ENCODE measurements around the gene SAP130.

SAP130 gene

DNA sequence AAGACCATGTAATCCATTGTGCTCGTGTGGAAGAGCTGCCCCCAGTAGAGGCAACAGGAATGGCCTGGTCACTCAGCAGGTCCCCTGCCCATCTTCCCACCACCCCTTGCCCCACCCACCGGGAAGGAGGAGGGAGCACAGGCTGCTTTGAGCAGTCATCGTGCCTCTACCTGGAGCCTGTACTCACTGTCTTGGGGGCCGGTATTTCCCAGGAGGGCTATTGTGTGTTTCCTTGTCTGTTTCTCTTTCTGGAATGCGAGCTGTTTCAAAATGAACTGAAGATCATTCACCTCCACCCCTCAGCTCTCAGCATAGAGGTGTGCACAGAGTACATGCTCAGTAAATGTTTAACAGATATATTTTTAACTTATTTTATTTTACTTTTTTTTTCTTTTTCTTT is 134.4 kb downstream of the SAP130 start:
- H3K4me3 ChIP-seq (ENCODE audit: low read depth, low read length) = no peak overlapping the region
- no peak for DNase-seq (ENCODE audit: low read depth)
- TF ChIP-seq, protein P1, sequence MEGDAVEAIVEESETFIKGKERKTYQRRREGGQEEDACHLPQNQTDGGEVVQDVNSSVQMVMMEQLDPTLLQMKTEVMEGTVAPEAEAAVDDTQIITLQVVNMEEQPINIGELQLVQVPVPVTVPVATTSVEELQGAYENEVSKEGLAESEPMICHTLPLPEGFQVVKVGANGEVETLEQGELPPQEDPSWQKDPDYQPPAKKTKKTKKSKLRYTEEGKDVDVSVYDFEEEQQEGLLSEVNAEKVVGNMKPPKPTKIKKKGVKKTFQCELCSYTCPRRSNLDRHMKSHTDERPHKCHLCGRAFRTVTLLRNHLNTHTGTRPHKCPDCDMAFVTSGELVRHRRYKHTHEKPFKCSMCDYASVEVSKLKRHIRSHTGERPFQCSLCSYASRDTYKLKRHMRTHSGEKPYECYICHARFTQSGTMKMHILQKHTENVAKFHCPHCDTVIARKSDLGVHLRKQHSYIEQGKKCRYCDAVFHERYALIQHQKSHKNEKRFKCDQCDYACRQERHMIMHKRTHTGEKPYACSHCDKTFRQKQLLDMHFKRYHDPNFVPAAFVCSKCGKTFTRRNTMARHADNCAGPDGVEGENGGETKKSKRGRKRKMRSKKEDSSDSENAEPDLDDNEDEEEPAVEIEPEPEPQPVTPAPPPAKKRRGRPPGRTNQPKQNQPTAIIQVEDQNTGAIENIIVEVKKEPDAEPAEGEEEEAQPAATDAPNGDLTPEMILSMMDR (IDR thresholded peaks at IDR 0.05; ENCODE audit: control insufficient read depth, extremely low read depth, insufficient read depth) = no peak

- TF ChIP-seq, protein P1 (IDR thresholded peaks at IDR 0.05; ENCODE audit: control insufficient read depth, extremely low read depth, insufficient read depth) = no peak
- no peak for DNase-seq (ENCODE audit: low read depth)
Measured at GRCh38 chr2:127893033-127893432, 134.8 kb downstream of the SAP130 start.

GRCh38 chr2:127891811-127892210 is 136.0 kb downstream of the SAP130 start:
- no peak for DNase-seq (ENCODE audit: low read depth)
- no peak overlapping the region for H3K4me3 ChIP-seq (ENCODE audit: low read depth, low read length)
- TF ChIP-seq, protein P1 (IDR thresholded peaks at IDR 0.05; ENCODE audit: control insufficient read depth, extremely low read depth, insufficient read depth) = no peak

More at GRCh38 chr2:127893033-127893432, 134.8 kb downstream of the SAP130 start:
- no peak overlapping the region for H3K4me3 ChIP-seq (ENCODE audit: low read depth, low read length)

Measured in LNCaP clone FGC (cell line).